ENCODE data around the gene ATOH8. TPM values are rescaled to one million over a fixed set of nuclear protein-coding genes. Genes with fewer than 3 reads are reported as not detected.

Gene ATOH8
- total RNA-seq, 2 donors from 2014 or later = not detected

- ATAC-seq (no peak), DNase-seq (ENCODE audit: low spot score) (no peak)
- Mint-ChIP-seq H3K4me1 (ENCODE audit: low read depth in 2 of 2) (no peaks in the 10 kb centered on the region), H3K27me3 (peaks cover 13 to 21% of the 10 kb centered on the region in 2 donors), H3K9me3 (no peaks in the 10 kb centered on the region), H3K4me3 (no peak overlapping the region), H3K36me3 (no peaks in the 10 kb centered on the region), H3K27ac (no peak overlapping the region)
These were observed 18.1 kb upstream of the ATOH8 start for GRCh38 chr2:85735691-85736090.

DNA sequence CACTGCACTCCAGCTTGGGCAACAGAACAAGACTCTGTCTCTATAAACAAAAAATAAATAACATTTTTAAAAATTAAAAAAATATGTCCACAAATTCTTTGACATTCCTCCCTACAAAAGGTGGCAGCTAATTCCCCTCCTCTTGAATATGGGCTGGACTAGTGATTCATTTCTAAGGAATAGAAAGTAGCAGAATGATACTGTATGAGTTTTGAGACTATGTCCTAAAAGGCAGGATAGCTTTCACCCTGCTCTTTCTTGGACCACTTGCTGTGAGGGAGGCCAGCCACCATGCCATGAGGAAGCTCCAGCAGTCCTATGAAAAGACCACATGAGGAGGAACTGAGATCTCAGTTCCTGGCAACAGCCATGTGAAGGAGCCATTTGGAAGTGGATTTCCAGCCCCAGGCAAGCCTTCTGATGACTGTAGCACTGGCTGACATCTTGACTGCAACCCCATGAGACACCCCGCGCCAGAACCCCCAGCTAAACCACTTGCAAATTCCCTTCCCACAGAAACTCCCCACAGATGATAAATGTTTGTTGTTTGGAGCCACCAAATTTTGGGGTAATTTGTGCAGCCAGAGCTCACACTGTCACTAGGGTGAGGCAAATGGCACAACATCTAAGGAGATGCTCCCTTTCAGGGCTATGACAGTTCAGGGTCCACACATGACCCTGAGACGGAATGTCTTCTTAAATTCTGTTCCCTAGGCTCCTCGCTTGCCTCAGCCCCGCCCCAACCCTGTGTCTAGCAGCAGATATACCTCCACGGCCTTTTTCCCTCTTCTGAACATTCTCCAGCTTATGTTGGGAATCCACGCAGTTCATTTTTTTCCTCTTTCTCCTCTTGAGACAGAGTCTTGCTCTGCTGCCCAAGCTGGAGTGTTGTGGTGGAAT, 17.1 kb upstream of the ATOH8 start:
- no peaks in the 10 kb centered on the region for H3K36me3 Mint-ChIP-seq
- ATAC-seq = no peak

DNA sequence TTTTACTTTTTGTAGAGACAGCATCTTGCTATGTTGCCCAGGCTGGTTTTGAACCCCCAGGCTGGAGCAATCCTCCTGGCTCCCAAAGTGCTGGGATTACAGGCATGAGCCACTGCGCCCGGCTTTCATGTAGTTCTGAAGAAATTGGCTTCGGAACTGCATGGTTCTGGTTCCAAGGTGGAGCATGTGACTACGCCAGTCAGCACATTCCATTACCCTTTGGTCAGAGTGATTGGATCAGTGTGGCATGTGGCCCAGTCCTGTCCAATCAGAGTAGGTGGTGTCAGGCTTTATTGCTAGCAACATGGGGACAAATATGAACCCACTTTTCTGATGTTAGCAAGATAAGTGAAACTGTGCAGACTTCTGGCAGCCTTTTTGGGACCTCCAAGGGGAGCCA, 16.3 kb upstream of the ATOH8 start:
- Mint-ChIP-seq H3K4me1 (ENCODE audit: low read depth in 2 of 2) (no peaks in the 10 kb centered on the region), H3K27ac (no peak overlapping the region), H3K27me3 (peaks cover 22 to 33% of the 10 kb centered on the region in 2 donors), H3K9me3 (no peaks in the 10 kb centered on the region), H3K4me3 (no peak overlapping the region), H3K36me3 (no peaks in the 10 kb centered on the region)
- no peak for ATAC-seq
- DNase-seq (ENCODE audit: low spot score) = no peak

More for the DNA sequence above, 17.1 kb upstream of the ATOH8 start:
- no peak for DNase-seq (ENCODE audit: low spot score)
- no peak overlapping the region for H3K4me3 Mint-ChIP-seq
- H3K27ac Mint-ChIP-seq = no peak overlapping the region
- H3K27me3 Mint-ChIP-seq = peaks cover 14 to 26% of the 10 kb centered on the region in 2 donors
- no peaks in the 10 kb centered on the region for H3K9me3 Mint-ChIP-seq
- no peaks in the 10 kb centered on the region for H3K4me1 Mint-ChIP-seq (ENCODE audit: low read depth in 2 of 2)

DNA sequence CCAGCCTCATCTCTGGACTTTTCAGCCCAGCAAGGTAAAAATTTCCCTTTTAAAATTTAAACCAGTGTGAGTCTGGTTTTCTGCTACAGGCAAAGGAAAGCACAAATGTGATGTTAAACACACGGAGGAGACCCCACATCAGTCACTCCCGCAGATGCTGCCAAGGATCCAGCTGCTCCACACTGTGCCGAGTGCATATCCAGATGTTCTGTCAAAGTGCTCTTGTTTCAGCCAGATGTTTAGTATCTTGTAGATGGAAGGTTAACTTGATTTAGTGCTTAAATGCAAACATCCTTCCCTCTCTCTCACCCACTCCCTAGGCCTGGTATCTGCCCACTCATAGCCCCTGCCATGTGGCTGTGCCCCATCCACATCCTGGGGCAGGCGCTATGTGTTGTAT, 15.8 kb upstream of the ATOH8 start:
- Mint-ChIP-seq H3K4me3 (no peak overlapping the region), H3K27me3 (peaks cover 27 to 37% of the 10 kb centered on the region in 2 donors), H3K27ac (no peak overlapping the region), H3K4me1 (ENCODE audit: low read depth in 2 of 2) (no peaks in the 10 kb centered on the region), H3K9me3 (no peaks in the 10 kb centered on the region), H3K36me3 (no peaks in the 10 kb centered on the region)
- ATAC-seq (no peak), DNase-seq (ENCODE audit: low spot score) (no peak)

- Mint-ChIP-seq H3K9me3 (no peaks in the 10 kb centered on the region), H3K4me3 (no peak overlapping the region), H3K4me1 (ENCODE audit: low read depth in 2 of 2) (no peaks in the 10 kb centered on the region), H3K27ac (no peak overlapping the region), H3K27me3 (peaks cover 42 to 44% of the 10 kb centered on the region in 2 donors), H3K36me3 (no peaks in the 10 kb centered on the region)
- DNase-seq (ENCODE audit: low spot score) (no peak), ATAC-seq (no peak)
These were observed 13.6 kb upstream of the ATOH8 start for GRCh38 chr2:85740193-85740592.

- Mint-ChIP-seq H3K4me3 (no peak overlapping the region), H3K9me3 (no peaks in the 10 kb centered on the region)
- no peak for ATAC-seq
These were observed 12.5 kb upstream of the ATOH8 start for GRCh38 chr2:85741211-85741832.

GRCh38 chr2:85741833-85742455, 11.8 kb upstream of the ATOH8 start:
- no peak for ATAC-seq
- Mint-ChIP-seq H3K4me3 (no peak overlapping the region), H3K4me1 (ENCODE audit: low read depth in 2 of 2) (no peaks in the 10 kb centered on the region), H3K9me3 (no peaks in the 10 kb centered on the region), H3K36me3 (no peaks in the 10 kb centered on the region), H3K27ac (no peak overlapping the region), H3K27me3 (peaks cover 45% of the 10 kb centered on the region in 2 donors)
- DNase-seq (ENCODE audit: low spot score) = no peak

More at GRCh38 chr2:85741211-85741832, 12.5 kb upstream of the ATOH8 start:
- Mint-ChIP-seq H3K27ac (no peak overlapping the region), H3K27me3 (peaks cover 45 to 48% of the 10 kb centered on the region in 2 donors), H3K4me1 (ENCODE audit: low read depth in 2 of 2) (no peaks in the 10 kb centered on the region), H3K36me3 (no peaks in the 10 kb centered on the region)
- DNase-seq (ENCODE audit: low spot score) = no peak

- no peaks in the 10 kb centered on the region for H3K36me3 Mint-ChIP-seq
- DNase-seq (ENCODE audit: low spot score) = no peak
- no peak overlapping the region for H3K4me3 Mint-ChIP-seq
- no peaks in the 10 kb centered on the region for H3K4me1 Mint-ChIP-seq (ENCODE audit: low read depth in 2 of 2)
- no peak overlapping the region for H3K27ac Mint-ChIP-seq
- ATAC-seq = no peak
- peaks cover 44 to 48% of the 10 kb centered on the region in 2 donors for H3K27me3 Mint-ChIP-seq
- no peaks in the 10 kb centered on the region for H3K9me3 Mint-ChIP-seq
These were observed 10.3 kb upstream of the ATOH8 start for GRCh38 chr2:85743304-85743978.

DNA sequence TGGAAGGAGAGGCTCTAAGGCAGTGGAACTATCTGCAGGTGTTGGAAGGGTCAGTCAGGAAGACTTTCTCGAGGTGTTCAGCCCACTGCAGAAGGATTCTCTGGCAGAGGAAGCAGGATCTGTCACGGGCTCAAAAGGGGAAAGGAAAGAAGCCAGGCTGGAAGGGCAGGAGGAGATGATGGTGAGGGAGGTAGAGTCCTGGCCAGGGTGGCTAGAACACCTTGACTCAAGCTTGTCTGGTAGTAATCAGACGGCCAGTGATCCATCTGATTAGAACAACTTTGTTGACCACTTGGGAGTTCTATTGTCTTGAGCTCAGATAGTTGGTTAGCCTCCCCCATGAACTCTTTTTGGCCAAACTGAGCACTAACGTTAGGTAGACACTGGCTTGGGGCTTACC, 9.7 kb upstream of the ATOH8 start:
- H3K27me3 Mint-ChIP-seq = peaks cover 43 to 45% of the 10 kb centered on the region in 2 donors
- ATAC-seq = no peak

DNA sequence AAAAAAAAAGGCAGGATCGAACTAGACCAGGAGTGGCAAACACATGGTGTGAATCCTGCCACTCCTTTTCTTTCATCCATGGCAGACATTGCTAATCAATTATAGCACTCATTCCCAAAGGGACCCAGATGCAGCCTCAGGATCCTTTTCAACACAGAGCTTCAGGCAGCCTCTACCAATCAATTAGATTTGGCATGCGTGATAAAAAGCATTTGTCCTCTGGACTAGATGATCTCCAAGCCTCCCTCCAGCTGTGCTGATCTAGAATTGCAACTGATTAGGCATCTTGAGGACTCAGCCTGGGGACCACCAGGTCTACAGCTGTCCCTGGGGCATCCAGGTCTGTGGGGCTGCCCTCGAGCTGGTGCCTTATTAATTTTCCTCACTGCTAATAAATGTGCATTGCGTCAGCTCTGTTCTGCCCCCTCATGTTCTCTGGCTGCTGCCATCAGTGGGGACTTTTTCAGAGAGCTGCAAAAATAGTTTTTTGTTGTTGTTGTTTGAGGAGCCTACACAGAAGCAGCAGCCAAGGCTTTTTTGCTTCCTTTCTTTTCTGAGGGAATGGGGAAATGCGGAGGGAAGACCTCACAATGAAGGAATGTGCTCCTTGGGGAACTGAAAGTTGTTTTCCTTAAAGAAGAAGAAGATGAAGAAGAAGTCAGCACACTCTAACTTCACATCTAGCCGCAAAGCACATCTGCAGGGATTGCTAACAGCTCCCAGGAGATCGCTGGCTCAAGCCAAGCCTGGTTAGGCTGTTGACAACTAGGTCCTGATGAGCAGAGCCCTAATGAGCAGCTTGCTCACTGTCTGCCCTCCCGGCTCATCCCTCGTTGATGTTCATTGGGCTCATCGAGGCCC, 8.8 kb upstream of the ATOH8 start:
- no peaks in the 10 kb centered on the region for H3K4me1 Mint-ChIP-seq (ENCODE audit: low read depth in 2 of 2)
- no peak for DNase-seq (ENCODE audit: low spot score)
- H3K27me3 Mint-ChIP-seq = peaks cover 42 to 43% of the 10 kb centered on the region in 2 donors
- no peak for ATAC-seq
- H3K36me3 Mint-ChIP-seq = no peaks in the 10 kb centered on the region
- H3K9me3 Mint-ChIP-seq = no peaks in the 10 kb centered on the region
- no peak overlapping the region for H3K4me3 Mint-ChIP-seq
- no peak overlapping the region for H3K27ac Mint-ChIP-seq

More for the DNA sequence above, 9.7 kb upstream of the ATOH8 start:
- H3K4me3 Mint-ChIP-seq = no peak overlapping the region
- H3K9me3 Mint-ChIP-seq = no peaks in the 10 kb centered on the region
- H3K4me1 Mint-ChIP-seq (ENCODE audit: low read depth in 2 of 2) = no peaks in the 10 kb centered on the region
- no peak for DNase-seq (ENCODE audit: low spot score)
- H3K36me3 Mint-ChIP-seq = no peaks in the 10 kb centered on the region
- no peak overlapping the region for H3K27ac Mint-ChIP-seq

GRCh38 chr2:85745619-85746018, 8.2 kb upstream of the ATOH8 start:
- ATAC-seq (no peak), DNase-seq (ENCODE audit: low spot score) (no peak)
- Mint-ChIP-seq H3K27ac (no peak overlapping the region), H3K4me3 (no peak overlapping the region), H3K27me3 (peaks cover 44 to 47% of the 10 kb centered on the region in 2 donors), H3K36me3 (no peaks in the 10 kb centered on the region), H3K4me1 (ENCODE audit: low read depth in 2 of 2) (no peaks in the 10 kb centered on the region), H3K9me3 (no peaks in the 10 kb centered on the region)

- Mint-ChIP-seq H3K36me3 (no peaks in the 10 kb centered on the region), H3K9me3 (no peaks in the 10 kb centered on the region), H3K27me3 (peaks cover 43 to 50% of the 10 kb centered on the region in 2 donors), H3K27ac (no peak overlapping the region), H3K4me1 (ENCODE audit: low read depth in 2 of 2) (peaks cover 0 to 2% of the 10 kb centered on the region in 2 donors), H3K4me3 (no peak overlapping the region)
- no peak for DNase-seq (ENCODE audit: low spot score)
- no peak for ATAC-seq
These were observed 7.3 kb upstream of the ATOH8 start for GRCh38 chr2:85746321-85747004.

Data from natural killer cell treated with Interleukin-12 subunit alpha and Interleukin-12 subunit beta and Interleukin-15 and Interleukin-18, amount 100 ng/mL, for 72 hours (primary cell).